ENCODE results near the gene TEX11.
"Not testable (repeated sequence)": the region's sequence is repeated elsewhere in the genome, so short reads cannot be mapped to it uniquely, and the experiment has no call there.

TEX11 gene

GRCh38 chrX:70592091-70592490 lies 316.4 kb downstream of the TEX11 start:
- DNase-seq (ENCODE audit: low spot score), result peak; percentile 51
- TF ChIP-seq CTCF (conservative IDR thresholded peaks at IDR 0.05; ENCODE audit: low read depth), result no peak
- H3K27ac ChIP-seq, result no peak overlapping the region
- ChIA-PET CTCF (no interaction called here), POLR2A (ENCODE audit: low non-redundant PET) (no interaction called here)

GRCh38 chrX:70587158-70587557 lies 321.4 kb downstream of the TEX11 start:
- DNase-seq (ENCODE audit: low spot score); POLR2A ChIA-PET (ENCODE audit: low non-redundant PET); CTCF ChIA-PET; H3K27ac ChIP-seq: not testable (repeated sequence)

- DNase-seq (ENCODE audit: low spot score), result no peak
- POLR2A ChIA-PET (ENCODE audit: low non-redundant PET), result no interaction called here
- CTCF ChIA-PET, result no interaction called here
- TF ChIP-seq CTCF (conservative IDR thresholded peaks at IDR 0.05; ENCODE audit: low read depth), result no peak
- no peak overlapping the region for H3K27ac ChIP-seq
Observed at GRCh38 chrX:70577442-70577841, 331.1 kb downstream of the TEX11 start.

GRCh38 chrX:70569922-70570576 lies 338.5 kb downstream of the TEX11 start:
- H3K27ac ChIP-seq; CTCF ChIA-PET; DNase-seq (ENCODE audit: low spot score); POLR2A ChIA-PET (ENCODE audit: low non-redundant PET): not testable (repeated sequence)

- DNase-seq (ENCODE audit: low spot score), result no peak
- no peak overlapping the region for H3K27ac ChIP-seq
- POLR2A ChIA-PET (ENCODE audit: low non-redundant PET), result no interaction called here
- CTCF ChIA-PET, result no interaction called here
- TF ChIP-seq CTCF (conservative IDR thresholded peaks at IDR 0.05; ENCODE audit: low read depth), result no peak
Observed at GRCh38 chrX:70554948-70555347, 353.6 kb downstream of the TEX11 start.

GRCh38 chrX:70554523-70554922 lies 354.0 kb downstream of the TEX11 start:
- no peak overlapping the region for H3K27ac ChIP-seq
- POLR2A ChIA-PET (ENCODE audit: low non-redundant PET), result no interaction called here
- CTCF ChIA-PET, result interaction anchor here (0.8 kb wide), 1 partner anchor 110 kb away, joined by 4 read pairs; no protein-coding TSS in a partner anchor
- no peak for DNase-seq (ENCODE audit: low spot score)
- no peak for TF ChIP-seq CTCF (conservative IDR thresholded peaks at IDR 0.05; ENCODE audit: low read depth)

- DNase-seq (ENCODE audit: low spot score), result peak; percentile 17
- CTCF ChIA-PET, result interaction anchor here (0.8 kb wide), 1 partner anchor 111 kb away, joined by 4 read pairs; no protein-coding TSS in a partner anchor
- no peak; the same call in 1 of the 2 replicates for TF ChIP-seq CTCF (conservative IDR thresholded peaks at IDR 0.05; ENCODE audit: low read depth)
- no peak overlapping the region for H3K27ac ChIP-seq
- POLR2A ChIA-PET (ENCODE audit: low non-redundant PET), result no interaction called here
Observed at GRCh38 chrX:70554081-70554480, 354.4 kb downstream of the TEX11 start.

- ChIA-PET POLR2A (ENCODE audit: low non-redundant PET) (no interaction called here), CTCF (no interaction called here)
- DNase-seq (ENCODE audit: low spot score), result no peak
- TF ChIP-seq CTCF (conservative IDR thresholded peaks at IDR 0.05; ENCODE audit: low read depth), result no peak
- H3K27ac ChIP-seq, result no peak overlapping the region
Observed at GRCh38 chrX:70553516-70553915, 355.0 kb downstream of the TEX11 start.

All from RWPE1 (cell line).